GM18907 (cell line): ENCODE measurements around the gene ANXA3.

ENCODE experiments used
- ATAC-seq: cut with Tn5 transposase; IDR thresholded peaks from one replicate; pipeline ENCODE4 v1.9.1; 2021; ENCODE audit warnings: mild to moderate bottlenecking, moderate library complexity; ENCODE audit not compliant: unreplicated experiment

ANXA3 gene

GRCh38 chr4:78609580-78609979, 58.0 kb downstream of the ANXA3 start:
- ATAC-seq, result no peak

GRCh38 chr4:78610546-78611214, 59.1 kb downstream of the ANXA3 start:
- ATAC-seq, result peak; percentile 35

- ATAC-seq, result no peak
Observed at GRCh38 chr4:78611215-78611558, 59.6 kb downstream of the ANXA3 start.

- ATAC-seq, result peak; percentile 24
Observed at GRCh38 chr4:78612398-78613178, 61.0 kb downstream of the ANXA3 start.

- peak; percentile 85 for ATAC-seq
Observed at GRCh38 chr4:78613522-78614321, 62.2 kb downstream of the ANXA3 start.

GRCh38 chr4:78616046-78616498, 64.5 kb downstream of the ANXA3 start:
- ATAC-seq, result no peak

- no peak for ATAC-seq
Observed at GRCh38 chr4:78618436-78618835, 66.9 kb downstream of the ANXA3 start.

GRCh38 chr4:78621395-78621794, 69.8 kb downstream of the ANXA3 start:
- no peak for ATAC-seq

GRCh38 chr4:78622253-78622979, 70.8 kb downstream of the ANXA3 start:
- no peak for ATAC-seq

- ATAC-seq, result no peak
Observed at GRCh38 chr4:78624048-78624447, 72.5 kb downstream of the ANXA3 start.

GRCh38 chr4:78625073-78625472, 73.5 kb downstream of the ANXA3 start:
- ATAC-seq, result peak; percentile 60

GRCh38 chr4:78627046-78627965, 75.7 kb downstream of the ANXA3 start:
- ATAC-seq, result peak; percentile 39

- ATAC-seq, result no peak
Observed at GRCh38 chr4:78627966-78628678, 76.6 kb downstream of the ANXA3 start.

- no peak for ATAC-seq
Observed at GRCh38 chr4:78629991-78630541, 78.5 kb downstream of the ANXA3 start.

GRCh38 chr4:78630615-78631014, 79.0 kb downstream of the ANXA3 start:
- no peak for ATAC-seq

GRCh38 chr4:78634011-78634664, 82.6 kb downstream of the ANXA3 start:
- ATAC-seq, result no peak

- ATAC-seq, result peak; percentile 85
Observed at GRCh38 chr4:78638337-78639172, 87.0 kb downstream of the ANXA3 start.

- ATAC-seq, result no peak
Observed at GRCh38 chr4:78640714-78641113, 89.1 kb downstream of the ANXA3 start.
